Natural killer cell (primary cell): Measurements from ENCODE around the gene RGCC. TPM values are rescaled to one million over a fixed set of nuclear protein-coding genes. Genes with fewer than 3 reads are reported as not detected.

ENCODE experiments used
- ATAC-seq, 3 donors: fragments of 150-1000 bp in 2 of 3; fragments of 200-7000 bp in 1 of 3; cut with Tn5 transposase; 1 replicate in 1 of 3; 2 replicates in 2 of 3; pipeline ENCODE4 v1.10.0; 2021; ENCODE audit warnings: mild to moderate bottlenecking in 2 of 3, moderate library complexity in 2 of 3
- DNase-seq, 2 donors: peaks; one replicate each; pipeline versions ENCODE4 v3.0.0 to v3.0.0-alpha.2; 2013 to 2021; ENCODE audit warnings: mixed read lengths in 1 of 2
- H3K27ac ChIP-seq: one replicate; pipeline ENCODE4 v1.5.1; 2013; ENCODE audit warnings: mild to moderate bottlenecking, low read length
- H3K27me3 ChIP-seq: one replicate; pipeline ENCODE4 v1.6.1; 2013; ENCODE audit warnings: low read length; ENCODE audit not compliant: control insufficient read depth, insufficient read depth
- H3K36me3 ChIP-seq: one replicate; pipeline ENCODE4 v1.6.1; 2013; ENCODE audit warnings: low read length; ENCODE audit not compliant: control insufficient read depth, insufficient read depth
- H3K4me1 ChIP-seq: one replicate; pipeline ENCODE4 v1.6.1; 2013; ENCODE audit warnings: low read length; ENCODE audit not compliant: control insufficient read depth, insufficient read depth
- H3K4me3 ChIP-seq: one replicate; pipeline ENCODE4 v1.5.1; 2013; ENCODE audit warnings: low read length
- H3K9me3 ChIP-seq: one replicate; pipeline ENCODE4 v1.6.1; 2013; ENCODE audit warnings: low read length; ENCODE audit not compliant: control insufficient read depth, insufficient read depth
- H3K27ac Mint-ChIP-seq, 2 donors: one replicate each; pipeline ENCODE4 v1.8.0; 2022; ENCODE audit warnings: mild to moderate bottlenecking in 2 of 2, mixed read lengths in 2 of 2, moderate library complexity in 1 of 2
- H3K27me3 Mint-ChIP-seq, 2 donors: one replicate each; pipeline ENCODE4 v1.8.0; 2022; ENCODE audit warnings: low read depth in 2 of 2, mixed read lengths in 2 of 2
- H3K36me3 Mint-ChIP-seq: one replicate; pipeline ENCODE4 v1.8.0; 2022; ENCODE audit warnings: mixed read lengths
- H3K4me1 Mint-ChIP-seq, 2 donors: one replicate each; pipeline ENCODE4 v1.8.0; 2022; ENCODE audit warnings: mixed read lengths in 2 of 2
- H3K4me3 Mint-ChIP-seq: one replicate; pipeline ENCODE4 v1.8.0; 2022; ENCODE audit warnings: mild to moderate bottlenecking, moderate library complexity, mixed read lengths
- H3K9me3 Mint-ChIP-seq, 2 donors: one replicate each; pipeline ENCODE4 v1.8.0; 2022; ENCODE audit warnings: mixed read lengths in 2 of 2
- WGBS: methylation state at CpG from one replicate; pipeline ENCODE4 v1.1.7; 2013; ENCODE audit warnings: missing lambda C conversion rate; ENCODE audit not compliant: insufficient coverage; 5-methylcytosine and 5-hydroxymethylcytosine counted together
- intact Hi-C: fragments of 100-400 bp; cut with micrococcal nuclease; formaldehyde crosslinking; loops from one replicate; pipeline ENCODE4 v1.14.2; 2022
- total RNA-seq, 4 donors: library from RNA; stranded (reverse); fragments of 120-200 nt in 1 of 4; gene quantifications; one replicate each; pipeline versions ENCODE4 v1.2.3 to v1.2.4, GENCODE V29; 2013 to 2022
- TF ChIP-seq, protein P1 (sequence below): fragments of 200-600 bp; IDR thresholded peaks from one replicate; pipeline ENCODE4 v1.8.0; 2022; ENCODE audit warnings: antibody characterized with exemption

Gene RGCC
- total RNA-seq, 3 donors from 2014 or later (not counting 1 experiment from before 2014, with no cell fraction given): 61.7 to 306 (median 85.4) TPM

DNA sequence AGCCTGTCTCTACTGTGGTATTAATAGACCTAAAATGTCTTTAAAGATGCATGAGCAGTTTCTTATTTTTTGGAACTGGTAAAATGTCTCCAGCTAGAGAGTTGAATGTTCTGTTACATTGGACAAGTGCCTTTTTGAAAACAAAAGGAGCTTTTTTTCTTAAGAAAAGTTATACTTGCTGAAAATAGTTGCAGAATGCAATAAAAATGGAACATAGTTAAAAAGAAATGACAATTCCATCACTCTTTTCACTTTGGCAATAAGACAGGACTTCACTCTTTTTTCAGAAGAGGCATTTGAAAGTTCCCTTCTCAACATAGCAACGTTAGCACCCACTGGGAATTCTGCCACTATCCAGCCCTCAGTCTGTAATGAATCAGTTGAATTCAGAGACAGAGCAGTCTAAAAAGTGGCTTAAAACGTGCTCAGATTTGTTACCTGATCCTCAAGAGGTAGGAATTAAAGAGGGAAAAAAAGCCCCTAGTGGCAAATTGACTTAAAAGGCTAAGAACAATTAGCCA is 10.1 kb downstream of the RGCC start:
- Mint-ChIP-seq H3K9me3 (no peaks in the 10 kb centered on the region), H3K27ac (peak overlapping the region in 1 of 2 donors; percentile 85), H3K27me3 (no peaks in the 10 kb centered on the region), H3K36me3 (no peaks in the 10 kb centered on the region), H3K4me3 (no peak overlapping the region), H3K4me1 (peaks cover 44 to 46% of the 10 kb centered on the region in 2 donors)
- TF ChIP-seq, protein P1, sequence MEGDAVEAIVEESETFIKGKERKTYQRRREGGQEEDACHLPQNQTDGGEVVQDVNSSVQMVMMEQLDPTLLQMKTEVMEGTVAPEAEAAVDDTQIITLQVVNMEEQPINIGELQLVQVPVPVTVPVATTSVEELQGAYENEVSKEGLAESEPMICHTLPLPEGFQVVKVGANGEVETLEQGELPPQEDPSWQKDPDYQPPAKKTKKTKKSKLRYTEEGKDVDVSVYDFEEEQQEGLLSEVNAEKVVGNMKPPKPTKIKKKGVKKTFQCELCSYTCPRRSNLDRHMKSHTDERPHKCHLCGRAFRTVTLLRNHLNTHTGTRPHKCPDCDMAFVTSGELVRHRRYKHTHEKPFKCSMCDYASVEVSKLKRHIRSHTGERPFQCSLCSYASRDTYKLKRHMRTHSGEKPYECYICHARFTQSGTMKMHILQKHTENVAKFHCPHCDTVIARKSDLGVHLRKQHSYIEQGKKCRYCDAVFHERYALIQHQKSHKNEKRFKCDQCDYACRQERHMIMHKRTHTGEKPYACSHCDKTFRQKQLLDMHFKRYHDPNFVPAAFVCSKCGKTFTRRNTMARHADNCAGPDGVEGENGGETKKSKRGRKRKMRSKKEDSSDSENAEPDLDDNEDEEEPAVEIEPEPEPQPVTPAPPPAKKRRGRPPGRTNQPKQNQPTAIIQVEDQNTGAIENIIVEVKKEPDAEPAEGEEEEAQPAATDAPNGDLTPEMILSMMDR: no peak
- WGBS: 78% methylated on average over 2 of the region's 2 CpGs
- no peak overlapping the region for H3K4me3 ChIP-seq
- intact Hi-C loops: no loop called here
- H3K4me1 ChIP-seq: peaks cover 38% of the 10 kb centered on the region
- no peaks in the 10 kb centered on the region for H3K27me3 ChIP-seq
- ATAC-seq: no peak
- H3K36me3 ChIP-seq: peaks cover 19% of the 10 kb centered on the region
- DNase-seq: no peak
- H3K9me3 ChIP-seq: no peaks in the 10 kb centered on the region
- no peak overlapping the region for H3K27ac ChIP-seq

DNA sequence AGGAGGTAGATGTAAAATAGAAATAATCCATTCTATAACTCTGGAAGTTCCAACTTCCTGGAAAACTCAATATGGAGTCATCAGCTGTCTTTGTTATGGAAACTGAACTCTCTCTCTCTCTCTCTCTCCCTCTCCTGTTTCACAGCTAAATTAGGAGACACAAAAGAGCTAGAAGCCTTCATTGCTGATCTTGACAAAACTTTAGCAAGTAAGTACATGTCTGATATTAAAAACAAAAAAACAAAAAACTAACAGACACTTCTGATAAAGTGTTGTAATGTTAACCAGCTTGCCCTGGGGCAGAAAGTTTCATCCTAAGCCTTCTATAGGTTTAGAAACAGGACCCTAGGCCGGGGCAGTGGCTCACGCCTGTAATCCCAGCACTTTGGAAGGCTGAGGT is 11.3 kb downstream of the RGCC start:
- Histone ChIP-seq H3K9me3 (no peaks in the 10 kb centered on the region), H3K27ac (no peak overlapping the region), H3K36me3 (peaks cover 19% of the 10 kb centered on the region), H3K4me3 (no peak overlapping the region), H3K27me3 (no peaks in the 10 kb centered on the region), H3K4me1 (peaks cover 30% of the 10 kb centered on the region)
- Mint-ChIP-seq H3K27me3 (no peaks in the 10 kb centered on the region), H3K27ac (peak overlapping the region in 1 of 2 donors; percentile 23), H3K4me3 (no peak overlapping the region), H3K36me3 (no peaks in the 10 kb centered on the region), H3K9me3 (no peaks in the 10 kb centered on the region), H3K4me1 (peaks cover 35% of the 10 kb centered on the region in 2 donors)
- no peak for ATAC-seq
- no peak for DNase-seq
- intact Hi-C loops: no loop called here
- WGBS: 100% methylated on average over 2 of the region's 2 CpGs
- TF ChIP-seq, protein P1: no peak

DNA sequence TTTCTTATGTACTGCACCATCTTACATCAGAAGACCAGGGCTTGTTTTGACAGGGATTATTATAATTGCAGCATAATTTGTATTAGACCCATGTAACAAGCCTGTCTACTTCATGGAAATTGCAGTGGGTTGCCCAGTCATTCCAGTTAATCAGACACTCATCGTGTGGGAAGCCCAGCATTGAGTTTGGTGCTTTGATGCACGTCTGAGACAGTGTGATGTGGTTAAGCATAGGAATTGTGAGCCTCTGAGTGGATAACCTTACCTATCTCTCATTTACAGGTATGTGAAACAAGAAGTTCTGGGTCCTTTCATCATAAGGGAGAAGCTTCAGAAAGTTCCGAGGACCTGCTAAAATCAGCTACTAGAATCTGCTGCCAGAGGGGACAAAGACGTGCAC is 12.8 kb downstream of the RGCC start:
- ATAC-seq: peak in 1 of 3 donors; percentile 5
- no peaks in the 10 kb centered on the region for H3K36me3 Mint-ChIP-seq
- no peaks in the 10 kb centered on the region for H3K9me3 Mint-ChIP-seq
- peaks cover 14% of the 10 kb centered on the region for H3K4me1 ChIP-seq
- intact Hi-C loops: no loop called here
- no peaks in the 10 kb centered on the region for H3K9me3 ChIP-seq
- TF ChIP-seq, protein P1: no peak
- peaks cover 19% of the 10 kb centered on the region for H3K36me3 ChIP-seq
- no peak overlapping the region for H3K4me3 Mint-ChIP-seq
- peaks cover 19% of the 10 kb centered on the region in 2 donors for H3K4me1 Mint-ChIP-seq
- H3K27ac ChIP-seq: no peak overlapping the region
- no peak overlapping the region for H3K27ac Mint-ChIP-seq
- DNase-seq: peak in 1 of 2 donors; percentile 42
- no peaks in the 10 kb centered on the region for H3K27me3 Mint-ChIP-seq
- H3K27me3 ChIP-seq: no peaks in the 10 kb centered on the region
- H3K4me3 ChIP-seq: no peak overlapping the region
- 79% methylated on average over 4 of the region's 4 CpGs for WGBS

DNA sequence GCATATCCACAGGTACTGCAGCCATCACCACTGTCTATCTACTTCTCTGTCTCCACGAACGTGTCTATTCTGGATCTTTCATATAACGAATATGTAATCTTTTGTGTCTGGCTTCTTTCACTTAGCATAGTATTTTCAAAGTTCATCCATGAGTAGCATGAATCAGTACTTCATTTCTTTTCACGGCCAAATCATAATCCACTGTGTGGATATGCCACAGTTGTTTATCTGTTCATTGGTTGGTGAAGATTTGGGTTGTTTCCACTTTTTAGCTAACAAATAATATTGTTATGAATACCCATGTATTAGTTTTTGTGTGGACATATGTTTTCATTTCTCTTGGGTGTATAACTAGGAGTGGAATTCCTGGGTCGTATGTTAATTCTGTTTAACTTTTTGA is 14.4 kb downstream of the RGCC start:
- H3K27me3 Mint-ChIP-seq: no peaks in the 10 kb centered on the region
- H3K4me1 Mint-ChIP-seq: peaks cover 3% of the 10 kb centered on the region in 2 donors
- Histone ChIP-seq H3K9me3 (no peaks in the 10 kb centered on the region), H3K4me3 (no peak overlapping the region), H3K27me3 (no peaks in the 10 kb centered on the region), H3K4me1 (no peaks in the 10 kb centered on the region), H3K27ac (no peak overlapping the region), H3K36me3 (peaks cover 19% of the 10 kb centered on the region)
- H3K36me3 Mint-ChIP-seq: no peaks in the 10 kb centered on the region
- intact Hi-C loops: no loop called here
- TF ChIP-seq, protein P1: no peak
- no peak overlapping the region for H3K4me3 Mint-ChIP-seq
- 93% methylated on average over 3 of the region's 5 CpGs for WGBS
- H3K27ac Mint-ChIP-seq: no peak overlapping the region
- H3K9me3 Mint-ChIP-seq: no peaks in the 10 kb centered on the region
- DNase-seq: no peak
- ATAC-seq: peak in 1 of 3 donors; percentile 19
